Thyroid gland (tissue), 4 donors: ENCODE data around the gene TSLP. TPM values are rescaled to one million over a fixed set of nuclear protein-coding genes. Genes with fewer than 3 reads are reported as not detected.
A peak's percentile ranks its signal among the peaks of the same experiment; 100 is the strongest.

Source experiments
- DNase-seq, 2 donors: peaks; one replicate each; pipeline ENCODE4 v3.0.0-alpha.2; 2019
- H3K27ac ChIP-seq, 3 donors: fragments of 200-600 bp; sonication (generic); 1 replicate in 2 of 3; 2 replicates in 1 of 3; pipeline ENCODE4 v1.5.1; 2016 to 2019; ENCODE audit warnings: mild to moderate bottlenecking in 1 of 3, moderate library complexity in 1 of 3
- H3K27me3 ChIP-seq: fragments of 200-600 bp; sonication (generic); one replicate; pipeline ENCODE4 v1.5.1; 2019
- H3K36me3 ChIP-seq, 2 donors: fragments of 200-600 bp; sonication (generic); one replicate each; pipeline ENCODE4 v1.5.1; 2016 to 2019
- H3K4me1 ChIP-seq, 2 donors: fragments of 200-600 bp; sonication (generic); one replicate each; pipeline ENCODE4 v1.5.1; 2017 to 2019
- H3K4me3 ChIP-seq, 3 donors: fragments of 200-600 bp; sonication (generic); replicated peaks in 1 of 3; 1 replicate in 2 of 3; 2 replicates in 1 of 3; pipeline ENCODE4 v1.5.1; 2016; ENCODE audit warnings: mild to moderate bottlenecking in 1 of 3
- H3K9me3 ChIP-seq: fragments of 200-600 bp; sonication (generic); one replicate; pipeline ENCODE4 v1.5.1; 2017
- POLR2A ChIP-seq, 2 donors: fragments of 450-650 bp; IDR thresholded peaks; one replicate each; pipeline ENCODE4 v1.6.1; 2017; ENCODE audit warnings: antibody characterized with exemption in 2 of 2, mild to moderate bottlenecking in 2 of 2, moderate library complexity in 1 of 2
- WGBS, 2 donors: methylation state at CpG; one replicate each; pipeline ENCODE4 v1.1.5; 2017; 5-methylcytosine and 5-hydroxymethylcytosine counted together
- intact Hi-C: fragments of 100-400 bp; cut with DNase I; formaldehyde crosslinking; loops from one replicate; pipeline ENCODE4 v1.15.1; 2023
- total RNA-seq, 4 donors: library from RNA; depleted of rRNA; stranded (reverse); fragments of >200 nt; gene quantifications; one replicate each; pipeline ENCODE4 v1.2.3, GENCODE V29; 2016
- TF ChIP-seq, protein P1 (sequence below), 6 experiments: fragments of 200-600 bp in 3 of 6; fragments of 450-650 bp in 3 of 6; sonication (generic) in 3 of 6; IDR thresholded peaks; one replicate each; pipeline ENCODE4 v1.5.1; 2016 to 2019; ENCODE audit warnings: antibody characterized with exemption in 6 of 6, mild to moderate bottlenecking in 2 of 6, inconsistent platforms in 1 of 6, moderate library complexity in 1 of 6

TSLP gene
- total RNA-seq, 4 donors from 2014 or later, result 0.11 to 0.81 (median 0.26) TPM

DNA sequence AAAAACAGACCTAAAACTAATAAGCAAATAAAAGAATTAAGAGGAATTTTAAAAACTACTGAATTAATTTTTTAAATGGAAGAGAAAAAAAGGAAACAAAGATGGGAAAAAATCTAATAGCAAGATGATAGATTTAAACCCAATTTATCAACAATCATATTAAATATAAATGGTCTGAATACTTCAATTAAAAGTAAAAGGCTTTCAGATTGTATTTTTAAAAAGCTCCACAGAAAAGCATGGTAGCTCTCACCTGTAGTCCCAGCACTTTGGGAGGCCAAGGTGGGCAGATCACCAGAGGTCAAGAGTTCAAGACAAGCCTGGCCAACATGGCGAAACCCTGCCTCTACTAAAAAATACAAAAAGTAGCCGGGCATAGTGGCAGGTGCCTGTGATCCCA lies 11.3 kb upstream of the TSLP start:
- Histone ChIP-seq H3K9me3 (no peaks in the 10 kb centered on the region), H3K4me3 (no peak overlapping the region), H3K27me3 (no peaks in the 10 kb centered on the region), H3K4me1 (no peaks in the 10 kb centered on the region), H3K36me3 (no peaks in the 10 kb centered on the region), H3K27ac (no peak overlapping the region)
- no peak for DNase-seq
- TF ChIP-seq, protein P1, sequence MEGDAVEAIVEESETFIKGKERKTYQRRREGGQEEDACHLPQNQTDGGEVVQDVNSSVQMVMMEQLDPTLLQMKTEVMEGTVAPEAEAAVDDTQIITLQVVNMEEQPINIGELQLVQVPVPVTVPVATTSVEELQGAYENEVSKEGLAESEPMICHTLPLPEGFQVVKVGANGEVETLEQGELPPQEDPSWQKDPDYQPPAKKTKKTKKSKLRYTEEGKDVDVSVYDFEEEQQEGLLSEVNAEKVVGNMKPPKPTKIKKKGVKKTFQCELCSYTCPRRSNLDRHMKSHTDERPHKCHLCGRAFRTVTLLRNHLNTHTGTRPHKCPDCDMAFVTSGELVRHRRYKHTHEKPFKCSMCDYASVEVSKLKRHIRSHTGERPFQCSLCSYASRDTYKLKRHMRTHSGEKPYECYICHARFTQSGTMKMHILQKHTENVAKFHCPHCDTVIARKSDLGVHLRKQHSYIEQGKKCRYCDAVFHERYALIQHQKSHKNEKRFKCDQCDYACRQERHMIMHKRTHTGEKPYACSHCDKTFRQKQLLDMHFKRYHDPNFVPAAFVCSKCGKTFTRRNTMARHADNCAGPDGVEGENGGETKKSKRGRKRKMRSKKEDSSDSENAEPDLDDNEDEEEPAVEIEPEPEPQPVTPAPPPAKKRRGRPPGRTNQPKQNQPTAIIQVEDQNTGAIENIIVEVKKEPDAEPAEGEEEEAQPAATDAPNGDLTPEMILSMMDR (IDR thresholded peaks at IDR 0.05), result no peak
- TF ChIP-seq POLR2A (IDR thresholded peaks at IDR 0.05), result no peak
- WGBS, 2 donors, result 94 to 96% methylated on average over 2 of the region's 2 CpGs
- intact Hi-C loops, result no loop called here

DNA sequence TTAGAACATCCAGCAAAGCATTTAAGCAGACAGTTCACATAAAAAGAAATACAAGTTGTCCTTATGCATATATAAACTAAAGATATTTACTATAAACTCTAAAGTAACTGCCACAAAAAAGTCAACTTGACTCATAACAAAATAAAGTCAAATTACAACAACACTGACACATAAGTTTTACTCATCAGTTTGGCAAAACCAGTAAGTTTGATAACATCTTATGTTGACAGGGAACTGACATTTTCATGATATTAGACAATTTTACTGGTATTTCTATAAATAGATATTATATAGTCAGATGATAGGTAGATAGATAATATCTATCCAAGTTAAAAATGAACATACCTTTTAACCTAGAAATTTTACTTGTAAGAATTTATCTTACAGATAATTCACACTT lies 9.9 kb upstream of the TSLP start:
- no peak for TF ChIP-seq POLR2A (IDR thresholded peaks at IDR 0.05)
- TF ChIP-seq, protein P1 (IDR thresholded peaks at IDR 0.05), result no peak
- DNase-seq, result no peak
- Histone ChIP-seq H3K27me3 (no peaks in the 10 kb centered on the region), H3K27ac (no peak overlapping the region), H3K36me3 (no peaks in the 10 kb centered on the region), H3K4me3 (no peak overlapping the region), H3K4me1 (no peaks in the 10 kb centered on the region), H3K9me3 (no peaks in the 10 kb centered on the region)
- intact Hi-C loops, result no loop called here

DNA sequence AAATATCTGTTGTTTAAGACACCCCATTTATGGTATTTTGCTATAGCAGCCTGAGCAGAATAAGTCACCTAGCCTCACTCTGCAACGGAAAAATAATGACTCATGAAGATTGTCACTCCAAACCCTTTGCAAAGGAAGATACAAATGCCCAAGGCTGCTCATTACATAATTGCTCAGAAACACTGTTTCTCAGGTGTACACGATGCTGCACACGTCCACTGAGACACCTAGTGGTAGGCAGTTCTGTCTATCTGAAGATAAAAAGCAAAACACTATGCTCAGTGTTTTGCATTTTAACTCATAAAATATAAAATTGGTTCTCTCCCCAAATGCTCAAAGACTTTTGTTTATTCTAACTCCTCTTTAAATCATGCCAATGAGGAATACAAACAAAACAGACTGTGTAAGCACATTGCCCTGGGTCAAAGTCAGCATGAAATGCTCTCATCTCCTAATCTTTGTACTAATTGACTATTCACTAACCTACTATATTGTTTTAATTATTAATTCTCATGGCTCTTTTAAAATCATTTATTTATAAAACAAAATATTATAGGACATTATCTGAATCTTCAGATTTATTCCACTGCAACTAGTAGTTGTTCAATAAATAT lies 7.7 kb upstream of the TSLP start:
- no peaks in the 10 kb centered on the region for H3K27me3 ChIP-seq
- H3K9me3 ChIP-seq, result no peaks in the 10 kb centered on the region
- no peak overlapping the region for H3K4me3 ChIP-seq
- peak in 1 of 2 donors; percentile 15 for DNase-seq
- no peaks in the 10 kb centered on the region for H3K4me1 ChIP-seq
- TF ChIP-seq POLR2A (IDR thresholded peaks at IDR 0.05), result no peak
- TF ChIP-seq, protein P1 (IDR thresholded peaks at IDR 0.05), result peak in 3 of 6 experiments; percentile 47 to 70 (median 56)
- H3K36me3 ChIP-seq, result no peaks in the 10 kb centered on the region
- intact Hi-C loops, result no loop called here
- no peak overlapping the region for H3K27ac ChIP-seq
- 23 to 34% methylated on average over 3 of the region's 3 CpGs for WGBS, 2 donors

DNA sequence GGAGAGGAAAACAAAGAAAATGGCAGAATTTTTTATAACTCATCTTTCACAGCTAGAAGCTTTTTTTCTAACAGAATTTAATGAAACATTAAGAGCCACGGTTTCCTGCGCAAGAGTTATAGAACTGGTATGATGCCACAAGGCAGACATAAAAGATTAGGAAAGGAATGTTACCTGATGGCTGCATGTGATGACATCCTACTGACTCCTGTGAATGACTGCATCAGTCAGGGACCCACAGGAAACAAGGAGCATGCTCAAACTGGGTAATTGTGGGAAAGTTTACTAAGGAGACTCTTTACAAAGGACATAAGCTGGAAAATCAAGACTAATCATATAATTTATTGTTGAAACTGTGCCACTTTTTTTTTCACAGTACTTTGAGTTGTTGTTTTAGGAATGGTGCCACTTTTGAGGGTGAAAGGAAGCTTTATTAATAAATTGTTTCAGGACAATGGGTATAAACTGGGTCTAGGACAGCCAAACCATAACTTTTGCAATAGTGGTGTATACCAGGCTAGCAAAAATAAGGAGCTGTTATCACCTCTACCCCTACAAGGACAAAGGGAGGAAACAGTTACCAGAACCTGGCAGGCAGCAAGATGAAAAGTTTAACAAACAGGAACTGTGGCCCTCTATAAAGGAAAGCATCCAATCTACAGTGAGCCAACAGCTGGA lies 5.1 kb upstream of the TSLP start:
- H3K9me3 ChIP-seq, result no peaks in the 10 kb centered on the region
- H3K36me3 ChIP-seq, result no peaks in the 10 kb centered on the region
- H3K27me3 ChIP-seq, result no peaks in the 10 kb centered on the region
- WGBS, 2 donors, result 83 to 86% methylated on average over 2 of the region's 2 CpGs
- peaks cover 0 to 9% of the 10 kb centered on the region in 2 donors for H3K4me1 ChIP-seq
- TF ChIP-seq POLR2A (IDR thresholded peaks at IDR 0.05), result no peak
- TF ChIP-seq, protein P1 (IDR thresholded peaks at IDR 0.05), result no peak
- intact Hi-C loops, result no loop called here
- no peak overlapping the region for H3K27ac ChIP-seq
- no peak overlapping the region for H3K4me3 ChIP-seq
- DNase-seq, result no peak

DNA sequence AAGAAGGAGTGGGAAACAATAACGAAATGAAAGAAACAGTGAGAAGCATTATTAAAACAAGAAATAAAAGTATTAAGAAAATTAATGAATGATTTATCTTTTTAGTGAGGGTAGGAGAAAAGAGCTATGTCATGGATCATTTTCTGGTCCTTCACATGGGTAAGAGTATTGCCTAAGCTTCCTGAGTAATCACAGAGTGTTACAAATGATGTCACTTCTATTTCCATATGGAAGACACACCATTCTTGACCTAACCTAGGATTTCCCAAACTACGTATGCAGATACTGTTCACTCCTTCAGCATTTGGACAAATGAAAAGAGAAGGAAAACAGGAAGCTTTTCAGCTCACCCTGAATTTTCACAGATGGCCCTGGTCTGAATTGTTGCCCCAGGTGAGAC lies 3.3 kb upstream of the TSLP start:
- WGBS, 2 donors, result 82 to 85% methylated on average over 2 of the region's 2 CpGs
- no peaks in the 10 kb centered on the region for H3K9me3 ChIP-seq
- intact Hi-C loops, result no loop called here
- no peak overlapping the region for H3K4me3 ChIP-seq
- H3K27me3 ChIP-seq, result no peaks in the 10 kb centered on the region
- H3K36me3 ChIP-seq, result no peaks in the 10 kb centered on the region
- H3K27ac ChIP-seq, result no peak overlapping the region
- DNase-seq, result no peak
- peaks cover 0 to 9% of the 10 kb centered on the region in 2 donors for H3K4me1 ChIP-seq
- TF ChIP-seq, protein P1 (IDR thresholded peaks at IDR 0.05), result no peak
- no peak for TF ChIP-seq POLR2A (IDR thresholded peaks at IDR 0.05)
